H1 (cell line): ENCODE data around the gene TMEM187. TPM values are rescaled to one million over a fixed set of nuclear protein-coding genes. Genes with fewer than 3 reads are reported as not detected.

Source experiments
- CTCF ChIA-PET: fragments of 300-600 bp; sonication (Branson Sonifier 250); formaldehyde crosslinking; loops from one replicate; lab custom pipeline; 2021; ENCODE audit not compliant: partially characterized antibody; lab: Charles Lee
- POLR2A ChIA-PET: fragments of 300-600 bp; sonication (Branson Sonifier 250); formaldehyde crosslinking; loops from one replicate; lab custom pipeline; 2021; ENCODE audit warnings: inconsistent platforms; ENCODE audit not compliant: partially characterized antibody; lab: Charles Lee
- DNase-seq, 2 experiments: peaks; one replicate each; pipeline versions ENCODE4 v3.0.0 to v3.0.0-alpha.2; 2010 to 2022; ENCODE audit warnings: low spot score in 2 of 2, low read depth in 1 of 2, mixed read lengths in 1 of 2
- FAIRE-seq: peaks from 2 replicates; lab custom pipeline; 2011; peaks lifted over from hg19 to GRCh38; lab: Jason Lieb, UNC
- H2AFZ ChIP-seq: 2 replicates; pipeline ENCODE4 v1.8.1; 2012; ENCODE audit warnings: low read length, inconsistent platforms
- H2AK5ac ChIP-seq: 2 replicates; pipeline ENCODE4 v1.6.1; 2013; ENCODE audit warnings: low read depth, low read length
- H2BK120ac ChIP-seq: replicated peaks from 2 replicates; pipeline ENCODE3; 2013; ENCODE audit warnings: low read depth, low read length, inconsistent platforms
- H2BK12ac ChIP-seq: 2 replicates; pipeline ENCODE4 v1.6.1; 2013; ENCODE audit warnings: low read depth, low read length
- H2BK15ac ChIP-seq: 2 replicates; pipeline ENCODE4 v1.6.1; 2013; ENCODE audit warnings: low read length
- H2BK20ac ChIP-seq: 2 replicates; pipeline ENCODE4 v1.6.1; 2013; ENCODE audit warnings: low read length
- H2BK5ac ChIP-seq: 2 replicates; pipeline ENCODE4 v1.6.1; 2013; ENCODE audit warnings: low read depth, low read length
- H3K14ac ChIP-seq: 2 replicates; pipeline ENCODE4 v1.6.1; 2013; ENCODE audit warnings: inconsistent platforms; ENCODE audit not compliant: insufficient read length
- H3K18ac ChIP-seq: 2 replicates; pipeline ENCODE4 v1.6.1; 2013; ENCODE audit warnings: low read length; ENCODE audit errors: extremely low read depth
- H3K23ac ChIP-seq: 2 replicates; pipeline ENCODE4 v1.6.1; 2013; ENCODE audit warnings: inconsistent platforms; ENCODE audit not compliant: insufficient read length
- H3K23me2 ChIP-seq: 2 replicates; pipeline ENCODE4 v1.6.1; 2013; ENCODE audit warnings: low read depth, low read length
- H3K27ac ChIP-seq: 2 replicates; pipeline ENCODE4 v1.6.1; 2011; ENCODE audit warnings: low read depth, low read length, inconsistent platforms
- H3K27me3 ChIP-seq, 4 experiments: replicated peaks in 1 of 4; 1 replicate in 1 of 4; 2 replicates in 3 of 4; pipeline versions ENCODE4 v1.6.1 to v1.8.1; 2011 to 2013; ENCODE audit warnings: low read length in 3 of 4, mild to moderate bottlenecking in 3 of 4, inconsistent platforms in 2 of 4, mixed read lengths in 2 of 4, moderate library complexity in 1 of 4; ENCODE audit not compliant: control insufficient read depth in 3 of 4, insufficient read depth in 3 of 4; ENCODE audit errors: extremely low read depth in 1 of 4
- H3K36me3 ChIP-seq, 4 experiments: 2 replicates each; pipeline versions ENCODE4 v1.6.1 to v1.8.1; 2011 to 2013; ENCODE audit warnings: mild to moderate bottlenecking in 4 of 4, low read length in 3 of 4, moderate library complexity in 2 of 4, control low read depth in 1 of 4, inconsistent platforms in 1 of 4; ENCODE audit not compliant: insufficient read depth in 4 of 4, control insufficient read depth in 2 of 4
- H3K4ac ChIP-seq: replicated peaks from 2 replicates; pipeline ENCODE3; 2013; ENCODE audit warnings: low read length, low read depth, mixed read lengths, inconsistent platforms; ENCODE audit not compliant: insufficient read length
- H3K4me1 ChIP-seq, 4 experiments: replicated peaks in 1 of 4; 1 replicate in 1 of 4; 2 replicates in 3 of 4; pipeline versions ENCODE4 v1.6.1 to v1.8.1; 2011 to 2013; ENCODE audit warnings: low read length in 3 of 4, inconsistent platforms in 2 of 4, mixed read lengths in 1 of 4; ENCODE audit not compliant: insufficient read depth in 4 of 4, control insufficient read depth in 3 of 4
- H3K4me2 ChIP-seq, 2 experiments: 2 replicates each; pipeline versions ENCODE4 v1.6.1 to v1.8.1; 2011 to 2013; ENCODE audit warnings: low read depth in 2 of 2, low read length in 2 of 2, control low read depth in 1 of 2, inconsistent platforms in 1 of 2, mild to moderate bottlenecking in 1 of 2; ENCODE audit not compliant: insufficient read depth in 1 of 2
- H3K4me3 ChIP-seq, 4 experiments: fragments of 200-600, 300-600 bp in 1 of 4; sonication (generic), shearing (Covaris generic), sonication (Bioruptor Twin) in 1 of 4; 2 replicates each; pipeline versions ENCODE4 v1.5.1 to v1.8.1; 2011 to 2016; ENCODE audit warnings: low read length in 4 of 4, low read depth in 3 of 4, control low read depth in 2 of 4, inconsistent platforms in 2 of 4, mild to moderate bottlenecking in 2 of 4, mixed read lengths in 1 of 4, moderate library complexity in 1 of 4; ENCODE audit not compliant: insufficient read depth in 2 of 4; ENCODE audit errors: extremely low read depth in 1 of 4
- H3K56ac ChIP-seq: replicated peaks from 2 replicates; pipeline ENCODE3; 2013; ENCODE audit warnings: low read depth, mild to moderate bottlenecking, mixed read lengths, low read length, inconsistent platforms; ENCODE audit not compliant: insufficient read length
- H3K79me1 ChIP-seq: 2 replicates; pipeline ENCODE4 v1.6.1; 2013; ENCODE audit warnings: low read depth, low read length, control low read depth
- H3K79me2 ChIP-seq, 2 experiments: 2 replicates each; pipeline versions ENCODE4 v1.6.1 to v1.8.1; 2012 to 2013; ENCODE audit warnings: low read length in 2 of 2, mild to moderate bottlenecking in 2 of 2, inconsistent platforms in 1 of 2; ENCODE audit not compliant: insufficient read depth in 2 of 2, control insufficient read depth in 1 of 2
- H3K9ac ChIP-seq, 4 experiments: replicated peaks in 1 of 4; 1 replicate in 1 of 4; 2 replicates in 3 of 4; pipeline versions ENCODE4 v1.6.1 to v1.8.1; 2011 to 2013; ENCODE audit warnings: low read depth in 3 of 4, low read length in 3 of 4, control low read depth in 2 of 4, mild to moderate bottlenecking in 2 of 4, moderate library complexity in 2 of 4, inconsistent platforms in 1 of 4; ENCODE audit errors: extremely low read depth in 1 of 4
- H3K9me3 ChIP-seq, 2 experiments: 2 replicates each; pipeline versions ENCODE4 v1.6.1 to v1.8.1; 2012 to 2013; ENCODE audit warnings: mild to moderate bottlenecking in 2 of 2, moderate library complexity in 2 of 2, control low read depth in 1 of 2, inconsistent platforms in 1 of 2, low read depth in 1 of 2, low read length in 1 of 2, mixed read lengths in 1 of 2; ENCODE audit not compliant: insufficient read depth in 2 of 2
- H4K20me1 ChIP-seq, 2 experiments: replicated peaks in 1 of 2; 2 replicates each; pipeline versions ENCODE3 to v1.8.1; 2011 to 2013; ENCODE audit warnings: inconsistent platforms in 2 of 2, low read length in 2 of 2, mild to moderate bottlenecking in 1 of 2; ENCODE audit not compliant: insufficient read depth in 2 of 2, control insufficient read depth in 1 of 2
- H4K5ac ChIP-seq: 2 replicates; pipeline ENCODE4 v1.6.1; 2013; ENCODE audit warnings: low read length, low read depth, mixed read lengths, inconsistent platforms; ENCODE audit not compliant: insufficient read length
- H4K8ac ChIP-seq: 2 replicates; pipeline ENCODE4 v1.8.0; 2013; ENCODE audit warnings: mild to moderate bottlenecking, moderate library complexity, low read length, inconsistent platforms; ENCODE audit not compliant: insufficient read depth; ENCODE audit errors: extremely low read depth
- H4K91ac ChIP-seq: replicated peaks from 2 replicates; pipeline ENCODE3; 2013; ENCODE audit warnings: low read length, mixed read lengths, inconsistent platforms; ENCODE audit not compliant: insufficient read length
- CEBPB ChIP-seq: IDR thresholded peaks from 2 replicates; pipeline ENCODE4 v1.6.1; 2012; ENCODE audit warnings: low read depth, low read length
- TAF1 ChIP-seq: IDR thresholded peaks from 2 replicates; pipeline ENCODE4 v1.6.1; 2011; ENCODE audit warnings: mild to moderate bottlenecking, low read depth, low read length
- TEAD4 ChIP-seq: IDR thresholded peaks from 2 replicates; pipeline ENCODE4 v1.6.1; 2012; ENCODE audit warnings: low read depth, low read length, inconsistent platforms, mixed read lengths
- WGBS, 2 experiments: shearing (Covaris generic) in 1 of 2; methylation state at CpG; one replicate each; pipeline versions ENCODE4 v1.1.6 to v1.1.7; 2013 to 2015; ENCODE audit warnings: low lambda C conversion rate in 2 of 2, mixed read lengths in 2 of 2, inconsistent platforms in 1 of 2, low coverage in 1 of 2, missing lambda C conversion rate in 1 of 2; ENCODE audit not compliant: insufficient replicate concordance in 2 of 2, insufficient coverage in 1 of 2, insufficient read length in 1 of 2; ENCODE audit errors: extremely low coverage in 1 of 2, missing lambda C conversion rate in 1 of 2; 5-methylcytosine and 5-hydroxymethylcytosine counted together
- polyA plus RNA-seq, 7 experiments: library from polyadenylated mRNA; depleted of rRNA in 3 of 7; stranded (reverse) in 5 of 7; unstranded in 2 of 7; fragments of >200 nt in 5 of 7; fragments of 200-250 nt in 2 of 7; gene quantifications; 1 replicate in 5 of 7; 2 replicates in 1 of 7; 4 replicates in 1 of 7; pipeline versions ENCODE4 v1.2.1 to v1.2.3, GENCODE V29; 2011 to 2013; ENCODE audit warnings: missing spikeins in 2 of 7, mixed read lengths in 2 of 7
- total RNA-seq: library from RNA; stranded (reverse); fragmentation: NEBNext Ultra II Directional; extraction: Animal tissue kit (Norgen Biotek cat#: 25700); gene quantifications from 2 replicates; pipeline ENCODE4 v1.2.1, GENCODE V29; 2021

Gene TMEM187
- total and polyA plus RNA-seq, 2 of the 8 experiments (the other 6 are each of a cell fraction or from before 2014, with no cell fraction given), result 5.0 to 14.5 TPM

DNA sequence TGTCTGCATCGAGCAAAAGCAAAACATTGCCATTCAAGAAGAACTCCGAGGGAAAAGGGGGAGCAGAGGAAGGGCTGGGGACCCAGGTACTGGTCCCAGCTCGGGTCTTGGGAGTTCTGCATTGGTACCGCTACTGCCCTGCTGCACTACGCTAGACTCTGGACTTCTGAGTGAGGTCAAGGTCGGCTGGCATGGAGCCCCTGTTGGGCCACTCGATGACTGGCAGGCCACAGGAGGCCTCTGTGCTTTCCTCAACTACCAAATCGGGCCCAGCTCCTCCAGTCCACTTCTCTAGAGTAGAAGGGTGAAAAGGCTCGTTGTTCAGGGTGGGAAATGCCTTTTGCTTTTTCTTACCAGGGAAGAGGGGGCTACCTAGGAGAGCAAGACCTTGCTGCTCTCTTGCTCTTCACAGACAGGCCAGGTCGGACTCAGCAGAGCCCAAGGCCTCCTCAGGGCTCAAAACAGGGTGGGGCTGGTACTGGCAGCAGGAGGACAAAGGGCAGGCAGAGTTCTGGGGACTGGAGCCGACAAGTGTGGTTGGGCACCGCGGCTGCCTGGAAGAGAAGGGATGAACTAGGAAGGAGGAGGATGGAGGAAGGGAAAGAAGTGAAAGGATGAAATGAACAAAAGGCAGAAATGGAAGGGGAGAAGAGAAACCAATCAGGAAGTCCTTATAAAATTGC, 56.1 kb downstream of the TMEM187 start:
- DNase-seq, result no peak
- H3K27ac ChIP-seq, result no peak overlapping the region
- H3K23me2 ChIP-seq, result no peaks in the 10 kb centered on the region
- H3K4me2 ChIP-seq, result no peak overlapping the region
- no peak overlapping the region for H2BK15ac ChIP-seq
- peaks cover 3 to 20% (median 7%) of the 10 kb centered on the region in 4 experiments; a peak in 6 of 7 replicates for H3K4me1 ChIP-seq
- no peak for FAIRE-seq
- H2BK20ac ChIP-seq, result no peak overlapping the region
- H3K4ac ChIP-seq, result no peak overlapping the region
- no peak overlapping the region for H3K9ac ChIP-seq
- ChIA-PET CTCF (interaction anchor here (1.8 to 4.2 kb wide), 4 partner anchors 9 to 23 kb away, joined by 7 to 29 read pairs (median 8); partner anchors contain the start of gene IRAK1), POLR2A (interaction anchor here (1.5 kb wide), 1 partner anchor 8 kb away, joined by 6 read pairs; no protein-coding TSS in a partner anchor)
- no peak overlapping the region for H3K4me3 ChIP-seq
- no peak overlapping the region for H3K56ac ChIP-seq
- H4K8ac ChIP-seq, result no peak overlapping the region
- no peak overlapping the region for H2BK120ac ChIP-seq
- H3K23ac ChIP-seq, result no peak overlapping the region
- no peak overlapping the region for H4K5ac ChIP-seq
- H2AFZ ChIP-seq, result no peak overlapping the region
- H4K91ac ChIP-seq, result no peak overlapping the region
- no peak overlapping the region for H2BK12ac ChIP-seq
- H3K79me1 ChIP-seq, result no peaks in the 10 kb centered on the region; the same call in 1 of the 2 replicates
- H3K14ac ChIP-seq, result no peak overlapping the region
- no peak overlapping the region for H2AK5ac ChIP-seq
- no peak for TF ChIP-seq TAF1
- TF ChIP-seq CEBPB, result no peak
- TF ChIP-seq TEAD4, result no peak
- no peak overlapping the region for H3K18ac ChIP-seq
- peaks cover 0 to 3% of the 10 kb centered on the region in 2 experiments; a peak in 2 of 4 replicates for H3K79me2 ChIP-seq
- H2BK5ac ChIP-seq, result no peak overlapping the region
- no peaks in the 10 kb centered on the region for H4K20me1 ChIP-seq
- no peaks in the 10 kb centered on the region for H3K27me3 ChIP-seq
- 93% methylated on average over 10 of the region's 13 CpGs; no CpG with 5 or more reads in 1 of the 2 experiments for WGBS, 2 experiments
- H3K9me3 ChIP-seq, result no peaks in the 10 kb centered on the region
- H3K36me3 ChIP-seq, result peaks cover 0 to 16% (median 7%) of the 10 kb centered on the region in 4 experiments; a peak in 4 of 8 replicates
